ENCODE results near the gene PDE4B.

- TF ChIP-seq POLR2AphosphoS5 (IDR thresholded peaks at IDR 0.05; ENCODE audit: low read depth, low read length) (no peak), POLR2A (IDR thresholded peaks at IDR 0.05; ENCODE audit: low read depth, low read length) (no peak), TAF1 (IDR thresholded peaks at IDR 0.05; ENCODE audit: low read depth, low read length) (no peak), SPI1 (IDR thresholded peaks at IDR 0.05; ENCODE audit: low read depth, low read length) (no peak)
Observed at GRCh38 chr1:66328896-66329295, 536.2 kb downstream of the PDE4B start.
